Liver (tissue), 9 donors: ENCODE data around the gene PRSS58. TPM values are rescaled to one million over a fixed set of nuclear protein-coding genes. Genes with fewer than 3 reads are reported as not detected.

Source experiments
- DNase-seq: peaks from one replicate; pipeline ENCODE4 v3.0.0-alpha.2; 2017; ENCODE audit warnings: low spot score
- H3K27ac ChIP-seq, 2 donors: one replicate each; pipeline ENCODE4 v1.7.0; 2013; ENCODE audit warnings: inconsistent platforms in 2 of 2, low read length in 2 of 2, control low read depth in 1 of 2, low read depth in 1 of 2, mild to moderate bottlenecking in 1 of 2
- H3K27me3 ChIP-seq, 4 donors: one replicate each; pipeline versions ENCODE4 v1.6.1 to v1.7.0; 2013; ENCODE audit warnings: low read length in 3 of 4, inconsistent platforms in 1 of 4, mild to moderate bottlenecking in 1 of 4, moderate library complexity in 1 of 4; ENCODE audit not compliant: control insufficient read depth in 4 of 4, insufficient read depth in 4 of 4
- H3K36me3 ChIP-seq, 4 donors: one replicate each; pipeline versions ENCODE4 v1.6.1 to v1.7.0; 2013; ENCODE audit warnings: low read length in 3 of 4, mild to moderate bottlenecking in 3 of 4, low read depth in 1 of 4, moderate library complexity in 1 of 4; ENCODE audit not compliant: control insufficient read depth in 4 of 4, insufficient read depth in 3 of 4
- H3K4me1 ChIP-seq, 4 donors: one replicate each; pipeline versions ENCODE4 v1.6.1 to v1.7.0; 2013; ENCODE audit warnings: low read length in 3 of 4, mild to moderate bottlenecking in 3 of 4, moderate library complexity in 1 of 4; ENCODE audit not compliant: control insufficient read depth in 4 of 4, insufficient read depth in 4 of 4
- H3K4me3 ChIP-seq, 3 donors: one replicate each; pipeline versions ENCODE4 v1.6.1 to v1.7.0; 2013; ENCODE audit warnings: low read length in 3 of 3, control low read depth in 1 of 3, low read depth in 1 of 3, mild to moderate bottlenecking in 1 of 3
- H3K9ac ChIP-seq, 2 donors: one replicate each; pipeline ENCODE4 v1.7.0; 2013; ENCODE audit warnings: low read length in 2 of 2, mild to moderate bottlenecking in 2 of 2, moderate library complexity in 2 of 2, control low read depth in 1 of 2, low read depth in 1 of 2
- H3K9me3 ChIP-seq, 4 donors: one replicate each; pipeline versions ENCODE4 v1.6.1 to v1.7.0; 2013; ENCODE audit warnings: low read length in 3 of 4; ENCODE audit not compliant: control insufficient read depth in 4 of 4
- GABPA ChIP-seq, 2 donors: IDR thresholded peaks in 1 of 2; conservative IDR thresholded peaks in 1 of 2; 2 replicates each; pipeline ENCODE4 v1.6.1; 2016; ENCODE audit warnings: antibody characterized with exemption in 2 of 2, mild to moderate bottlenecking in 1 of 2, moderate library complexity in 1 of 2
- HNF4A ChIP-seq, 2 donors: conservative IDR thresholded peaks; 2 replicates each; pipeline ENCODE4 v1.6.1; 2016; ENCODE audit warnings: antibody characterized with exemption in 2 of 2, mild to moderate bottlenecking in 2 of 2
- RAD21 ChIP-seq, 2 donors: IDR thresholded peaks; 2 replicates each; pipeline ENCODE4 v1.6.1; 2016; ENCODE audit warnings: antibody characterized with exemption in 2 of 2, mild to moderate bottlenecking in 2 of 2
- TAF1 ChIP-seq: conservative IDR thresholded peaks from 2 replicates; pipeline ENCODE4 v1.6.1; 2016; ENCODE audit warnings: antibody characterized with exemption, mild to moderate bottlenecking
- YY1 ChIP-seq: IDR thresholded peaks from 2 replicates; pipeline ENCODE4 v1.6.1; 2016; ENCODE audit warnings: antibody characterized with exemption, mild to moderate bottlenecking
- WGBS: extraction: QIAGEN DNeasy Blood & Tissue Kit; methylation state at CpG from one replicate; pipeline ENCODE4 v1.1.7; 2013; 5-methylcytosine and 5-hydroxymethylcytosine counted together
- polyA plus RNA-seq, 2 donors: library from polyadenylated mRNA; stranded (reverse) in 1 of 2; unstranded in 1 of 2; fragments of 200-250 nt in 1 of 2; fragments of >200 nt in 1 of 2; fragmentation: Nextera tagmentation in 1 of 2; extraction: Ambion mirVana in 1 of 2; gene quantifications; one replicate each; pipeline versions ENCODE4 v1.2.1 to v1.2.3, GENCODE V29; 2013 to 2015
- total RNA-seq, 2 donors: library from RNA; depleted of rRNA; stranded (reverse); fragments of >200 nt; gene quantifications; one replicate each; pipeline ENCODE4 v1.2.3, GENCODE V29; 2014
- TF ChIP-seq, protein P1 (sequence below): fragments of 150-350 bp; IDR thresholded peaks from 2 replicates; pipeline ENCODE4 v1.5.1; 2017; ENCODE audit warnings: improper control_type of control experiment, low read depth, low read length; ENCODE audit not compliant: missing input control
- TF ChIP-seq, protein P2 (sequence below): IDR thresholded peaks from 2 replicates; pipeline ENCODE4 v1.6.1; 2016; ENCODE audit warnings: antibody characterized with exemption, mild to moderate bottlenecking
- TF ChIP-seq, protein P3 (sequence below): IDR thresholded peaks from 2 replicates; pipeline ENCODE4 v1.6.1; 2016; ENCODE audit warnings: antibody characterized with exemption
- donor health status: healthy.
- donor health status: healthy.
- donor health status: healthy.
- donor health status: healthy.
- donor health status: healthy.

Gene PRSS58
- total and polyA plus RNA-seq, 4 donors = not detected

DNA sequence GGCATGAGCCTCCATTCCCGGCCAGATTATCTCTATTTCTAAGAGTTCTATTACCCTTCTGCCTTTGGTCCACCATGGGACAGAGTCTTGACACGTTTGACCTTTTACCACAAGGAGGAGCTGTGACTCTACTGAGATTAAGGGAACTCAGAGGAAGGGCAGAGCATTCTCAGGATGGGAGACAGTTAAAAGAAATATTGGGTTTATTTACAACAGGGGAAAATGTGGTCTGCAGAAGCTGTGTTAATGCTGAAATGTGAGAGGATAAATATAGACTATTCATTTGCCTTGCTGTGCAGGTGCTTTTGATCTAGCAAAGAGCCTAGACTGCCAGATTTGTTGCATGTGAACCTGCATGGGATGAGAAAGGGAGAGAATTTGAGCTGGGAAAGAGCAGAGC, 45.8 kb upstream of the PRSS58 start:
- Histone ChIP-seq H3K9me3 (no peaks in the 10 kb centered on the region), H3K4me3 (no peak overlapping the region), H3K27ac (no peak overlapping the region), H3K27me3 (peaks cover 0 to 15% (median 1%) of the 10 kb centered on the region in 4 donors), H3K36me3 (no peaks in the 10 kb centered on the region), H3K9ac (no peak overlapping the region), H3K4me1 (no peaks in the 10 kb centered on the region)
- TF ChIP-seq HNF4A (conservative IDR thresholded peaks at IDR 0.05) (no peak), YY1 (no peak), GABPA (IDR thresholded peaks at IDR 0.05 in 1 of 2, conservative IDR thresholded peaks at IDR 0.05 in 1 of 2) (no peak), RAD21 (IDR thresholded peaks at IDR 0.05) (peak; percentile 18 to 25)
- TF ChIP-seq, protein P1, sequence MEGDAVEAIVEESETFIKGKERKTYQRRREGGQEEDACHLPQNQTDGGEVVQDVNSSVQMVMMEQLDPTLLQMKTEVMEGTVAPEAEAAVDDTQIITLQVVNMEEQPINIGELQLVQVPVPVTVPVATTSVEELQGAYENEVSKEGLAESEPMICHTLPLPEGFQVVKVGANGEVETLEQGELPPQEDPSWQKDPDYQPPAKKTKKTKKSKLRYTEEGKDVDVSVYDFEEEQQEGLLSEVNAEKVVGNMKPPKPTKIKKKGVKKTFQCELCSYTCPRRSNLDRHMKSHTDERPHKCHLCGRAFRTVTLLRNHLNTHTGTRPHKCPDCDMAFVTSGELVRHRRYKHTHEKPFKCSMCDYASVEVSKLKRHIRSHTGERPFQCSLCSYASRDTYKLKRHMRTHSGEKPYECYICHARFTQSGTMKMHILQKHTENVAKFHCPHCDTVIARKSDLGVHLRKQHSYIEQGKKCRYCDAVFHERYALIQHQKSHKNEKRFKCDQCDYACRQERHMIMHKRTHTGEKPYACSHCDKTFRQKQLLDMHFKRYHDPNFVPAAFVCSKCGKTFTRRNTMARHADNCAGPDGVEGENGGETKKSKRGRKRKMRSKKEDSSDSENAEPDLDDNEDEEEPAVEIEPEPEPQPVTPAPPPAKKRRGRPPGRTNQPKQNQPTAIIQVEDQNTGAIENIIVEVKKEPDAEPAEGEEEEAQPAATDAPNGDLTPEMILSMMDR = peak; percentile 6
- TF ChIP-seq, protein P2, sequence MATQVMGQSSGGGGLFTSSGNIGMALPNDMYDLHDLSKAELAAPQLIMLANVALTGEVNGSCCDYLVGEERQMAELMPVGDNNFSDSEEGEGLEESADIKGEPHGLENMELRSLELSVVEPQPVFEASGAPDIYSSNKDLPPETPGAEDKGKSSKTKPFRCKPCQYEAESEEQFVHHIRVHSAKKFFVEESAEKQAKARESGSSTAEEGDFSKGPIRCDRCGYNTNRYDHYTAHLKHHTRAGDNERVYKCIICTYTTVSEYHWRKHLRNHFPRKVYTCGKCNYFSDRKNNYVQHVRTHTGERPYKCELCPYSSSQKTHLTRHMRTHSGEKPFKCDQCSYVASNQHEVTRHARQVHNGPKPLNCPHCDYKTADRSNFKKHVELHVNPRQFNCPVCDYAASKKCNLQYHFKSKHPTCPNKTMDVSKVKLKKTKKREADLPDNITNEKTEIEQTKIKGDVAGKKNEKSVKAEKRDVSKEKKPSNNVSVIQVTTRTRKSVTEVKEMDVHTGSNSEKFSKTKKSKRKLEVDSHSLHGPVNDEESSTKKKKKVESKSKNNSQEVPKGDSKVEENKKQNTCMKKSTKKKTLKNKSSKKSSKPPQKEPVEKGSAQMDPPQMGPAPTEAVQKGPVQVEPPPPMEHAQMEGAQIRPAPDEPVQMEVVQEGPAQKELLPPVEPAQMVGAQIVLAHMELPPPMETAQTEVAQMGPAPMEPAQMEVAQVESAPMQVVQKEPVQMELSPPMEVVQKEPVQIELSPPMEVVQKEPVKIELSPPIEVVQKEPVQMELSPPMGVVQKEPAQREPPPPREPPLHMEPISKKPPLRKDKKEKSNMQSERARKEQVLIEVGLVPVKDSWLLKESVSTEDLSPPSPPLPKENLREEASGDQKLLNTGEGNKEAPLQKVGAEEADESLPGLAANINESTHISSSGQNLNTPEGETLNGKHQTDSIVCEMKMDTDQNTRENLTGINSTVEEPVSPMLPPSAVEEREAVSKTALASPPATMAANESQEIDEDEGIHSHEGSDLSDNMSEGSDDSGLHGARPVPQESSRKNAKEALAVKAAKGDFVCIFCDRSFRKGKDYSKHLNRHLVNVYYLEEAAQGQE = no peak
- no peak for DNase-seq
- 20% methylated on average over 2 of the region's 2 CpGs for WGBS

DNA sequence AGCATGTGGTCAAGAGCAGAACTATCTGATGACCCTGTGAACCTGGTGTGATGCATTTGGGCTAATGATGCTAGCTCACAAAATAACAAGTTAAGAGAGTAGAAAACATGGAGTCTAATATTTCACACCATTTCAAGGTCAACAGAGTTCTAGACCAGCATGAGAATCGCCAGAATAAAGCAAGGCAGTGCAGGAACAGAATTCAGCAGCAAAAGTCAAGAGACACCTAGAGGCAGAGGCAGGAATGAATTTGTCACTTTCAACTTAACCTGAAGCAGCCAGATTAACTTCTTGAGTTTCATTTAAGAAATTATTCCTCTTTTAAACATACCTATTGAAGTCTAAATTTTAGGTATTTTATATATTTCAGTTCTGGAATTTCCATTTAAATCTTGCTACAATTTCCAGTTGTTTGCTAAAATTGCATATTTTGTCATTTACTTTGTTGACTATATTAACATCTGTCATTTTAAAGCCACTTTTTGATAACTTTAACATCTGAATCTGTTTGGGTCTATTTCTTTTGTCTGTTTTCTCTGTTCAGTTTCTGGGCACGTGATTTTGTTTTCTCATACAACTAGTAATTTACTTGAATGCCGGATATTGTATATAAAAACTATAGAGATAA, 44.2 kb upstream of the PRSS58 start:
- H3K36me3 ChIP-seq = no peaks in the 10 kb centered on the region
- no peak overlapping the region for H3K27ac ChIP-seq
- H3K27me3 ChIP-seq = peaks cover 0 to 10% (median 3%) of the 10 kb centered on the region in 4 donors
- no peak overlapping the region for H3K9ac ChIP-seq
- H3K9me3 ChIP-seq = no peaks in the 10 kb centered on the region
- WGBS = 39% methylated on average over 3 of the region's 3 CpGs
- no peak for DNase-seq
- H3K4me3 ChIP-seq = no peak overlapping the region
- no peak for TF ChIP-seq HNF4A (conservative IDR thresholded peaks at IDR 0.05)
- TF ChIP-seq, protein P1 = peak; percentile 34
- peak; percentile 38 to 59 for TF ChIP-seq RAD21 (IDR thresholded peaks at IDR 0.05)
- H3K4me1 ChIP-seq = no peaks in the 10 kb centered on the region

DNA sequence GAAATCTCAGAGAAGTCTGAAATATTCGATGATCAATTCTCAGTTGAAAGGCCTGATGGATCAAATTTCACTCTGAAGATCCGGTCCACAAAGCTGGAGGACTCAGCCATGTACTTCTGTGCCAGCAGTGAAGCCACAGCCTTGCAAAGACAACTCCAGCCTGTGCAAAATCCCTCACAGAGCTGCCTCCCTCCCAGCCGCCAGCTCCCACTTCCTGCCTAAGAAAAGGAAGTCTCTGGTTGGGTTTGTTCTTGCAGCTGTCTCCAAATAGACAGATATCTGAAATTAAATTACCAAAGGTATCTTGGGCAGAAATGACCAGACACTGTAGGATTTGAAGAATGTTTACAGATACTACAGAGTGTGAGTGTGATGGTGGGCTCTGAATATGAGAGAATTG, 43.4 kb upstream of the PRSS58 start:
- H3K9ac ChIP-seq = no peak overlapping the region
- H3K36me3 ChIP-seq = no peaks in the 10 kb centered on the region
- H3K27me3 ChIP-seq = peaks cover 0 to 7% (median 3%) of the 10 kb centered on the region in 4 donors
- no peaks in the 10 kb centered on the region for H3K9me3 ChIP-seq
- H3K4me3 ChIP-seq = no peak overlapping the region
- no peak for DNase-seq
- 68% methylated on average over 3 of the region's 3 CpGs for WGBS
- no peaks in the 10 kb centered on the region for H3K4me1 ChIP-seq
- no peak overlapping the region for H3K27ac ChIP-seq
- TF ChIP-seq TAF1 = no peak
- TF ChIP-seq YY1 = no peak
- TF ChIP-seq, protein P3, sequence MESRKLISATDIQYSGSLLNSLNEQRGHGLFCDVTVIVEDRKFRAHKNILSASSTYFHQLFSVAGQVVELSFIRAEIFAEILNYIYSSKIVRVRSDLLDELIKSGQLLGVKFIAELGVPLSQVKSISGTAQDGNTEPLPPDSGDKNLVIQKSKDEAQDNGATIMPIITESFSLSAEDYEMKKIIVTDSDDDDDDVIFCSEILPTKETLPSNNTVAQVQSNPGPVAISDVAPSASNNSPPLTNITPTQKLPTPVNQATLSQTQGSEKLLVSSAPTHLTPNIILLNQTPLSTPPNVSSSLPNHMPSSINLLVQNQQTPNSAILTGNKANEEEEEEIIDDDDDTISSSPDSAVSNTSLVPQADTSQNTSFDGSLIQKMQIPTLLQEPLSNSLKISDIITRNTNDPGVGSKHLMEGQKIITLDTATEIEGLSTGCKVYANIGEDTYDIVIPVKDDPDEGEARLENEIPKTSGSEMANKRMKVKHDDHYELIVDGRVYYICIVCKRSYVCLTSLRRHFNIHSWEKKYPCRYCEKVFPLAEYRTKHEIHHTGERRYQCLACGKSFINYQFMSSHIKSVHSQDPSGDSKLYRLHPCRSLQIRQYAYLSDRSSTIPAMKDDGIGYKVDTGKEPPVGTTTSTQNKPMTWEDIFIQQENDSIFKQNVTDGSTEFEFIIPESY = no peak
- TF ChIP-seq, protein P2 = no peak
- TF ChIP-seq RAD21 (IDR thresholded peaks at IDR 0.05) = no peak
